RWPE2 (cell line): ENCODE data around the gene KIAA1217.
A peak's percentile ranks its signal among the peaks of the same experiment; 100 is the strongest.

Experiments
- ATAC-seq: fragments of 200-7000 bp; cut with Tn5 transposase; 3 replicates; pipeline ENCODE4 v1.9.1; 2021; ENCODE audit warnings: low read depth
- DNase-seq: peaks from one replicate; pipeline ENCODE4 v3.0.0-alpha.2; 2020; ENCODE audit warnings: low spot score
- H3K27ac ChIP-seq: fragments of 450-650 bp; 2 replicates; pipeline ENCODE4 v1.5.1; 2017; ENCODE audit warnings: mild to moderate bottlenecking; ENCODE audit not compliant: poor library complexity, severe bottlenecking
- H3K27me3 ChIP-seq: fragments of 250-450 bp; sonication (Bioruptor Pico); 2 replicates; pipeline ENCODE4 v1.5.1; 2021; ENCODE audit warnings: mild to moderate bottlenecking, moderate library complexity; ENCODE audit not compliant: insufficient read depth, poor library complexity, severe bottlenecking
- H3K36me3 ChIP-seq: fragments of 250-450 bp; sonication (Bioruptor Pico); 2 replicates; pipeline ENCODE4 v1.5.1; 2020; ENCODE audit warnings: low read depth, mild to moderate bottlenecking, moderate library complexity
- H3K4me1 ChIP-seq: fragments of 250-450 bp; sonication (Bioruptor Pico); 2 replicates; pipeline ENCODE4 v1.5.1; 2021; ENCODE audit warnings: mild to moderate bottlenecking, moderate library complexity; ENCODE audit not compliant: insufficient read depth, poor library complexity, severe bottlenecking
- H3K4me3 ChIP-seq: fragments of 250-450 bp; sonication (Bioruptor Pico); 2 replicates; pipeline ENCODE4 v1.5.1; 2021; ENCODE audit warnings: mild to moderate bottlenecking, moderate library complexity; ENCODE audit not compliant: severe bottlenecking
- H3K9me3 ChIP-seq: fragments of 250-450 bp; sonication (Bioruptor Pico); 2 replicates; pipeline ENCODE4 v1.5.1; 2021; ENCODE audit warnings: mild to moderate bottlenecking, moderate library complexity; ENCODE audit not compliant: severe bottlenecking
- CTCF ChIP-seq: fragments of 450-650 bp; IDR thresholded peaks from one replicate; pipeline ENCODE4 v1.5.1; 2017; ENCODE audit warnings: mild to moderate bottlenecking, moderate library complexity; ENCODE audit not compliant: poor library complexity, severe bottlenecking

Gene KIAA1217

GRCh38 chr10:24554036-24554435 is 345.1 kb downstream of the KIAA1217 start:
- no peaks in the 10 kb centered on the region for H3K27me3 ChIP-seq
- no peak overlapping the region for H3K4me3 ChIP-seq
- no peak overlapping the region for H3K27ac ChIP-seq
- DNase-seq (no peak), ATAC-seq (no peak)
- H3K9me3 ChIP-seq = no peaks in the 10 kb centered on the region
- no peak for TF ChIP-seq CTCF
- H3K36me3 ChIP-seq = no peaks in the 10 kb centered on the region
- H3K4me1 ChIP-seq = peaks cover 9% of the 10 kb centered on the region

GRCh38 chr10:24556126-24556749 is 347.3 kb downstream of the KIAA1217 start:
- no peak overlapping the region for H3K4me3 ChIP-seq

GRCh38 chr10:24556750-24557742 is 348.1 kb downstream of the KIAA1217 start:
- Histone ChIP-seq H3K9me3 (no peaks in the 10 kb centered on the region), H3K4me3 (no peak overlapping the region), H3K27ac (no peak overlapping the region), H3K4me1 (no peaks in the 10 kb centered on the region), H3K36me3 (no peaks in the 10 kb centered on the region), H3K27me3 (no peaks in the 10 kb centered on the region)
- DNase-seq = no peak
- peak; percentile 44; the same call in 1 of the 3 replicates for ATAC-seq
- TF ChIP-seq CTCF = peak; percentile 86

More at GRCh38 chr10:24556126-24556749, 347.3 kb downstream of the KIAA1217 start:
- Histone ChIP-seq H3K9me3 (no peaks in the 10 kb centered on the region), H3K27ac (no peak overlapping the region), H3K4me1 (peaks cover 7% of the 10 kb centered on the region), H3K36me3 (no peaks in the 10 kb centered on the region), H3K27me3 (no peaks in the 10 kb centered on the region)
- DNase-seq = no peak
- no peak for ATAC-seq
- no peak for TF ChIP-seq CTCF

GRCh38 chr10:24561453-24561852 is 352.5 kb downstream of the KIAA1217 start:
- ATAC-seq (0 out of 3 replicates have a peak, but pooled peaks have one; percentile 29), DNase-seq (no peak)
- Histone ChIP-seq H3K9me3 (no peaks in the 10 kb centered on the region), H3K4me1 (no peaks in the 10 kb centered on the region), H3K27me3 (no peaks in the 10 kb centered on the region), H3K4me3 (no peak overlapping the region), H3K27ac (no peak overlapping the region), H3K36me3 (no peaks in the 10 kb centered on the region)
- no peak for TF ChIP-seq CTCF
